GM18870 (cell line): ENCODE results near the gene ITIH2.

Source experiments
- ATAC-seq: cut with Tn5 transposase; IDR thresholded peaks from one replicate; pipeline ENCODE4 v1.9.1; 2021; ENCODE audit warnings: moderate library complexity; ENCODE audit not compliant: unreplicated experiment

ITIH2 gene

GRCh38 chr10:7792541-7792940 is 89.4 kb downstream of the ITIH2 start:
- no peak for ATAC-seq

GRCh38 chr10:7794251-7795026 is 91.3 kb downstream of the ITIH2 start:
- no peak for ATAC-seq

GRCh38 chr10:7795605-7796004 is 92.5 kb downstream of the ITIH2 start:
- ATAC-seq = no peak

- no peak for ATAC-seq
These were observed 94.5 kb downstream of the ITIH2 start for GRCh38 chr10:7797582-7797981.
